Endothelial cell of umbilical vein (primary cell): Measurements from ENCODE around the gene PHPT1. TPM values are rescaled to one million over a fixed set of nuclear protein-coding genes. Genes with fewer than 3 reads are reported as not detected.
"Not testable (repeated sequence)": the region's sequence is repeated elsewhere in the genome, so short reads cannot be mapped to it uniquely, and the experiment has no call there.

ENCODE experiments used
- BruUV-seq: library from RNA; stranded (reverse); fragments of 400-500 nt; replicated peaks from 2 replicates; lab custom pipeline; 2021; lab: Mats Ljungman, UMichigan
- CTCF ChIA-PET: fragments of 300-600, 350-600 bp; sonication (Branson Sonifier 250); formaldehyde crosslinking; loops from one replicate; lab custom pipeline; 2021; ENCODE audit warnings: antibody characterized with exemption, inconsistent platforms; lab: Charles Lee
- POLR2A ChIA-PET: fragments of 300-600, 350-600 bp; sonication (Branson Sonifier 250); formaldehyde crosslinking; loops from one replicate; lab custom pipeline; 2021; ENCODE audit warnings: antibody characterized with exemption, inconsistent platforms; lab: Charles Lee
- DNase-seq: peaks from one replicate; pipeline ENCODE4 v3.0.0-alpha.2; 2011; ENCODE audit warnings: low read depth, low spot score
- FAIRE-seq: peaks from 2 replicates; lab custom pipeline; 2011; peaks lifted over from hg19 to GRCh38; lab: Jason Lieb, UNC
- H2AFZ ChIP-seq: 2 replicates; pipeline ENCODE4 v1.6.0; 2012; ENCODE audit warnings: low read depth, low read length, control low read depth, inconsistent platforms
- H3K27ac ChIP-seq: 2 replicates; pipeline ENCODE4 v1.5.1; 2011; ENCODE audit warnings: low read depth, mild to moderate bottlenecking, control low read depth, low read length, moderate library complexity; ENCODE audit not compliant: insufficient read depth
- H3K27me3 ChIP-seq, 2 experiments: 2 replicates each; pipeline versions ENCODE4 v1.6.0 to v1.6.1; 2011; ENCODE audit warnings: low read length in 2 of 2, mixed read lengths in 1 of 2; ENCODE audit not compliant: control insufficient read depth in 2 of 2, insufficient read depth in 2 of 2
- H3K36me3 ChIP-seq, 2 experiments: 2 replicates in 1 of 2; 3 replicates in 1 of 2; pipeline ENCODE4 v1.5.1; 2011; ENCODE audit warnings: low read length in 2 of 2, mild to moderate bottlenecking in 1 of 2, moderate library complexity in 1 of 2; ENCODE audit not compliant: control insufficient read depth in 2 of 2, insufficient read depth in 2 of 2; ENCODE audit errors: extremely low read depth in 1 of 2
- H3K4me1 ChIP-seq: 3 replicates; pipeline ENCODE4 v1.5.1; 2011; ENCODE audit warnings: mild to moderate bottlenecking, low read length; ENCODE audit not compliant: control insufficient read depth, insufficient read depth; ENCODE audit errors: extremely low read depth
- H3K4me2 ChIP-seq: 2 replicates; pipeline ENCODE4 v1.6.1; 2011; ENCODE audit warnings: low read length, control low read depth, mixed read lengths; ENCODE audit not compliant: insufficient read depth
- H3K4me3 ChIP-seq, 3 experiments: fragments of 200-600 bp in 1 of 3; sonication (generic), shearing (Covaris generic) in 1 of 3; replicated peaks in 1 of 3; 2 replicates each; pipeline ENCODE4 v1.5.1; 2011 to 2016; ENCODE audit warnings: control low read depth in 3 of 3, low read length in 3 of 3, mild to moderate bottlenecking in 2 of 3, inconsistent platforms in 1 of 3, low read depth in 1 of 3, moderate library complexity in 1 of 3; ENCODE audit not compliant: insufficient read depth in 1 of 3
- H3K79me2 ChIP-seq: 2 replicates; pipeline ENCODE4 v1.6.0; 2012; ENCODE audit warnings: low read length, inconsistent platforms; ENCODE audit not compliant: control insufficient read depth, insufficient read depth
- H3K9ac ChIP-seq: replicated peaks from 2 replicates; pipeline ENCODE3; 2011; ENCODE audit warnings: low read length, control low read depth; ENCODE audit not compliant: insufficient read depth; ENCODE audit errors: extremely low read depth
- H3K9me1 ChIP-seq: replicated peaks from 3 replicates; pipeline ENCODE4 v1.6.0; 2011; ENCODE audit warnings: mild to moderate bottlenecking, low read length; ENCODE audit not compliant: control insufficient read depth, insufficient read depth; ENCODE audit errors: extremely low read depth
- H3K9me3 ChIP-seq: replicated peaks from 2 replicates; pipeline ENCODE4 v1.5.1; 2012; ENCODE audit warnings: low read length, inconsistent platforms; ENCODE audit not compliant: control insufficient read depth, insufficient read depth
- H4K20me1 ChIP-seq: replicated peaks from 2 replicates; pipeline ENCODE3; 2011; ENCODE audit warnings: mild to moderate bottlenecking, low read length; ENCODE audit not compliant: control insufficient read depth, insufficient read depth; ENCODE audit errors: extremely low read depth
- CTCF ChIP-seq, 2 donors: IDR thresholded peaks; 1 replicate in 1 of 2; 2 replicates in 1 of 2; pipeline ENCODE4 v1.5.1; 2011; ENCODE audit warnings: low read length in 2 of 2, mild to moderate bottlenecking in 2 of 2, moderate library complexity in 2 of 2, control low read depth in 1 of 2, inconsistent platforms in 1 of 2, low read depth in 1 of 2; ENCODE audit not compliant: insufficient read depth in 1 of 2; ENCODE audit errors: extremely low read depth in 1 of 2
- EZH2 ChIP-seq: IDR thresholded peaks from 2 replicates; pipeline ENCODE4 v1.6.1; 2012; ENCODE audit warnings: borderline replicate concordance, low read depth, mild to moderate bottlenecking, moderate library complexity, low read length, inconsistent platforms; ENCODE audit not compliant: severe bottlenecking
- FOS ChIP-seq: IDR thresholded peaks from 2 replicates; pipeline ENCODE4 v1.6.1; 2011; ENCODE audit warnings: mild to moderate bottlenecking, low read length, moderate library complexity, borderline replicate concordance; ENCODE audit not compliant: insufficient read depth
- GATA2 ChIP-seq: IDR thresholded peaks from 2 replicates; pipeline ENCODE4 v1.7.0; 2011; ENCODE audit warnings: low read depth, mild to moderate bottlenecking, moderate library complexity, mixed read lengths, low read length; ENCODE audit not compliant: insufficient read length, insufficient read depth
- JUN ChIP-seq: IDR thresholded peaks from 2 replicates; pipeline ENCODE4 v1.6.1; 2011; ENCODE audit warnings: borderline replicate concordance, low read depth; ENCODE audit not compliant: insufficient read length, insufficient read depth
- POLR2A ChIP-seq: IDR thresholded peaks from 2 replicates; pipeline ENCODE4 v1.6.1; 2012; ENCODE audit warnings: low read depth, mild to moderate bottlenecking, control low read depth, low read length
- POLR2AphosphoS5 ChIP-seq: IDR thresholded peaks from 2 replicates; pipeline ENCODE4 v1.6.1; 2012; ENCODE audit warnings: low read depth, mild to moderate bottlenecking, control low read depth, low read length, moderate library complexity; ENCODE audit not compliant: insufficient read depth
- dilution Hi-C: fragments of 300-500 bp; cut with MboI; formaldehyde crosslinking; loops from one replicate; pipeline ENCODE4 v1.15.0; 2019; ENCODE audit warnings: low sequenced_read_pairs; ENCODE audit not compliant: extremely low pct_ligation_motif_present
- intact Hi-C: fragments of 100-400 bp; cut with micrococcal nuclease; formaldehyde crosslinking; loops from one replicate; pipeline ENCODE4 v1.10.0; 2022
- polyA plus RNA-seq, 4 experiments: library from polyadenylated mRNA; depleted of rRNA in 3 of 4; stranded (reverse) in 3 of 4; unstranded in 1 of 4; fragments of >200 nt; gene quantifications; 2 replicates each; pipeline versions ENCODE4 v1.2.1 to v1.2.3, GENCODE V29; 2011 to 2012; ENCODE audit warnings: missing spikeins in 1 of 4
- total RNA-seq: library from RNA; stranded (reverse); gene quantifications from 2 replicates; pipeline ENCODE4 v1.2.3, GENCODE V29; 2021

The PHPT1 gene
- total and polyA plus RNA-seq, 2 donors (not counting 3 experiments of a cell fraction or from before 2014, with no cell fraction given): 139 to 319 TPM

GRCh38 chr9:136868644-136869043, 19.4 kb downstream of the PHPT1 start:
- H3K27me3 ChIP-seq: no peaks in the 10 kb centered on the region
- H3K27ac ChIP-seq: no peak overlapping the region
- POLR2A ChIA-PET: no interaction called here
- dilution Hi-C loops: no loop called here
- H2AFZ ChIP-seq: no peak overlapping the region
- no peak overlapping the region for H3K4me2 ChIP-seq
- H3K79me2 ChIP-seq: peaks cover 24% of the 10 kb centered on the region
- no peak overlapping the region for H3K4me3 ChIP-seq
- H3K9me1 ChIP-seq: no peaks in the 10 kb centered on the region
- CTCF ChIA-PET: no interaction called here
- BruUV-seq: no TSS peak
- H3K36me3 ChIP-seq: peaks cover under 1 to 3% of the 10 kb centered on the region in 2 experiments
- FAIRE-seq: no peak
- no peak overlapping the region for H3K9ac ChIP-seq
- H3K9me3 ChIP-seq: no peaks in the 10 kb centered on the region
- TF ChIP-seq POLR2A (no peak), FOS (no peak), EZH2 (no peak), JUN (no peak), GATA2 (no peak), POLR2AphosphoS5 (no peak), CTCF (IDR thresholded peaks at IDR 0.05; ENCODE audit: extremely low read depth in 1 of 2, insufficient read depth in 1 of 2, low read depth in 1 of 2, low read length in 2 of 2) (no peak)
- intact Hi-C loops: loop anchor here (5.0 kb wide), 1 partner anchor 69 kb away; no protein-coding TSS in a partner anchor
- DNase-seq: no peak
- H3K4me1 ChIP-seq: peaks cover 6% of the 10 kb centered on the region
- H4K20me1 ChIP-seq: no peaks in the 10 kb centered on the region

- H2AFZ ChIP-seq, H3K4me3 ChIP-seq, H3K27ac ChIP-seq, H3K36me3 ChIP-seq, H3K9me3 ChIP-seq, H3K4me1 ChIP-seq, H4K20me1 ChIP-seq, BruUV-seq, H3K4me2 ChIP-seq, DNase-seq, FAIRE-seq, dilution Hi-C loops, H3K9ac ChIP-seq, H3K27me3 ChIP-seq, H3K9me1 ChIP-seq: not testable (repeated sequence)
- intact Hi-C loops: loop anchor here (5.0 kb wide), 1 partner anchor 68 kb away; no protein-coding TSS in a partner anchor
- POLR2A ChIA-PET: interaction anchor here (0.6 kb wide), 1 partner anchor 67 kb away, joined by 3 read pairs; no protein-coding TSS in a partner anchor
- CTCF ChIA-PET: interaction anchor here (0.5 kb wide), 1 partner anchor 49 kb away, joined by 4 read pairs; no protein-coding TSS in a partner anchor
- H3K79me2 ChIP-seq: peaks cover 16% of the 10 kb centered on the region
These were observed 20.4 kb downstream of the PHPT1 start for GRCh38 chr9:136869611-136870010.
